HFFc6 (cell line): ENCODE results near the gene SSR1. TPM values are rescaled to one million over a fixed set of nuclear protein-coding genes. Genes with fewer than 3 reads are reported as not detected.
A peak's percentile ranks its signal among the peaks of the same experiment; 100 is the strongest.

Source experiments
- DNase-seq: peaks from one replicate; pipeline ENCODE4 v3.0.0-alpha.2; 2018
- H3K27ac Mint-ChIP-seq: 2 replicates; pipeline ENCODE4 v1.8.0; 2020; ENCODE audit warnings: mild to moderate bottlenecking, mixed read lengths
- H3K27me3 Mint-ChIP-seq: 2 replicates; pipeline ENCODE4 v1.8.0; 2021; ENCODE audit warnings: mild to moderate bottlenecking, moderate library complexity, mixed read lengths; ENCODE audit not compliant: insufficient read depth
- H3K36me3 Mint-ChIP-seq: 2 replicates; pipeline ENCODE4 v1.8.0; 2021; ENCODE audit warnings: low read depth, mixed read lengths
- H3K4me1 Mint-ChIP-seq: 2 replicates; pipeline ENCODE4 v1.8.0; 2020; ENCODE audit warnings: low read depth, mixed read lengths
- H3K4me3 Mint-ChIP-seq: 2 replicates; pipeline ENCODE4 v1.8.0; 2020; ENCODE audit warnings: mild to moderate bottlenecking, moderate library complexity, mixed read lengths
- H3K9me3 Mint-ChIP-seq: 2 replicates; pipeline ENCODE4 v1.8.0; 2020; ENCODE audit warnings: mild to moderate bottlenecking, mixed read lengths
- total RNA-seq, 6 experiments: library from RNA; stranded (reverse); fragmentation: NEBNext Ultra II Directional; extraction: Animal tissue kit (Norgen Biotek cat#: 25700); gene quantifications; 2 replicates in 1 of 6; 3 replicates in 5 of 6; pipeline ENCODE4 v1.2.3, GENCODE V29; 2021
- TF ChIP-seq, protein P1 (sequence below): fragments of 200-600 bp; sonication (generic); IDR thresholded peaks from 2 replicates; pipeline ENCODE4 v1.5.0; 2021; ENCODE audit warnings: antibody characterized with exemption, mild to moderate bottlenecking

Gene SSR1
- total RNA-seq, 6 experiments from 2014 or later, result 279 to 334 (median 307) TPM

DNA sequence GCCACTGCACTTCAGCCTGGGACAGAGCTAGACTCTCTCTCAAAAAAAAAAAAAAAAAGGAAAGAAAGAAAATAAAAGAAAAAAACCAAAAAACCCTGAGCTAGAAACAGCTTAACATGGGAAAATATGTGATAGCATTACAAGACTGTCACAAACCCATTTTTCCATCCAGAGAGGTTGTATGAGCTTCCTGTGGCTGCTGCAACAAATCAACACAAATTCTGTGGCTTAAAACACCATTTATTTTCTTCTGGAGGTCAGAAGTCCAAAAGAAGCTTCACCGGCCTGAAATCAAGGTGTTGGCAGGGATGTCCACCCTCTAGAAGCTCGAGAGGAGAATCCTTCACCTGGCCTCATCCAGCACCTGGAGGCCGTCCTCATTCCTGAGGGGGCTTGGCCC is 21.7 kb upstream of the SSR1 start:
- Mint-ChIP-seq H3K27me3 (peaks cover 12% of the 10 kb centered on the region), H3K4me1 (peaks cover 9% of the 10 kb centered on the region; the same call in 1 of the 2 replicates), H3K27ac (no peak overlapping the region), H3K9me3 (no peaks in the 10 kb centered on the region), H3K4me3 (no peak overlapping the region), H3K36me3 (no peaks in the 10 kb centered on the region)
- TF ChIP-seq, protein P1, sequence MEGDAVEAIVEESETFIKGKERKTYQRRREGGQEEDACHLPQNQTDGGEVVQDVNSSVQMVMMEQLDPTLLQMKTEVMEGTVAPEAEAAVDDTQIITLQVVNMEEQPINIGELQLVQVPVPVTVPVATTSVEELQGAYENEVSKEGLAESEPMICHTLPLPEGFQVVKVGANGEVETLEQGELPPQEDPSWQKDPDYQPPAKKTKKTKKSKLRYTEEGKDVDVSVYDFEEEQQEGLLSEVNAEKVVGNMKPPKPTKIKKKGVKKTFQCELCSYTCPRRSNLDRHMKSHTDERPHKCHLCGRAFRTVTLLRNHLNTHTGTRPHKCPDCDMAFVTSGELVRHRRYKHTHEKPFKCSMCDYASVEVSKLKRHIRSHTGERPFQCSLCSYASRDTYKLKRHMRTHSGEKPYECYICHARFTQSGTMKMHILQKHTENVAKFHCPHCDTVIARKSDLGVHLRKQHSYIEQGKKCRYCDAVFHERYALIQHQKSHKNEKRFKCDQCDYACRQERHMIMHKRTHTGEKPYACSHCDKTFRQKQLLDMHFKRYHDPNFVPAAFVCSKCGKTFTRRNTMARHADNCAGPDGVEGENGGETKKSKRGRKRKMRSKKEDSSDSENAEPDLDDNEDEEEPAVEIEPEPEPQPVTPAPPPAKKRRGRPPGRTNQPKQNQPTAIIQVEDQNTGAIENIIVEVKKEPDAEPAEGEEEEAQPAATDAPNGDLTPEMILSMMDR, result no peak
- DNase-seq, result no peak

DNA sequence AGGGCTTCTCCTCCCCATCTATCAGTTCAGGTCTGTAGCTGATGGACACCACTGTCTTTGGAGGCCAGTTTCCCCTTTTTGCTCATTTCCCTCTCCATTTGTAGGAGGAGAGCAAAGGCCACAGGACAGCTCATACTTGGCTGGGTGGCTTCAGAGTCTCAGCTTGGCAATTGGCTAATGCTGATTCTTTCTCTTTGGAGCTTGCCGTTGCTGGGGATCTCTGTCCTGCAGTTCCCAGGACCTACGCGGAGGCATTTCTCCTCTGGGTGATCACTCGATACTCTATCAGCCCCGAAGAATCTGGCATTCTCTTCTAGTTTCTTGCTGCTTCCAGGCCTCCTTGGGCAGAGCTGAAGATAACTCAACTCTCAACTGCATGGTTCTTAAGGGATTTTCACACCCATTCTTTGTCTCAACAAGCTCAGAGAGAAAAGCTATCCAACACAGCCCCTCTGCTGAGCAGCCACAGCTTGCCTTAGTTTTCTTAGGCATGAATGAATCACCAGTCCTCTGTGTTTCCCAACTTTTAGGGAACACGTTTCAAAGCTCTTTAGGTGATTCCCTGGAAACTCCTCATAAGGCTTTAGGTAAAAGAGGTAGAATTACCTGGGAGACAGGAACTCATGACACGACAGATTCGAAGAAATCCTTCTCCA is 19.2 kb upstream of the SSR1 start:
- H3K4me1 Mint-ChIP-seq, result peaks cover 9% of the 10 kb centered on the region; the same call in 1 of the 2 replicates
- peak; percentile 18 for DNase-seq
- no peak overlapping the region for H3K27ac Mint-ChIP-seq
- no peaks in the 10 kb centered on the region for H3K36me3 Mint-ChIP-seq
- TF ChIP-seq, protein P1, result no peak
- peaks cover 9% of the 10 kb centered on the region for H3K27me3 Mint-ChIP-seq
- no peaks in the 10 kb centered on the region for H3K9me3 Mint-ChIP-seq
- no peak overlapping the region for H3K4me3 Mint-ChIP-seq

- Mint-ChIP-seq H3K27ac (no peak overlapping the region), H3K9me3 (no peaks in the 10 kb centered on the region), H3K4me1 (peaks cover 13% of the 10 kb centered on the region; the same call in 1 of the 2 replicates), H3K27me3 (peaks cover 9% of the 10 kb centered on the region), H3K36me3 (no peaks in the 10 kb centered on the region), H3K4me3 (no peak overlapping the region)
- DNase-seq, result no peak
- TF ChIP-seq, protein P1, result no peak
Measured at GRCh38 chr6:7331452-7331851, 18.5 kb upstream of the SSR1 start.

GRCh38 chr6:7328243-7328642 is 15.2 kb upstream of the SSR1 start:
- Mint-ChIP-seq H3K27me3 (peaks cover 13% of the 10 kb centered on the region), H3K4me1 (peaks cover 14% of the 10 kb centered on the region; the same call in 1 of the 2 replicates), H3K36me3 (peaks cover 4% of the 10 kb centered on the region; the same call in 1 of the 2 replicates), H3K9me3 (no peaks in the 10 kb centered on the region), H3K4me3 (no peak overlapping the region), H3K27ac (no peak overlapping the region)
- no peak for DNase-seq
- TF ChIP-seq, protein P1, result no peak

- H3K27ac Mint-ChIP-seq, result no peak overlapping the region
- H3K36me3 Mint-ChIP-seq, result peaks cover 4% of the 10 kb centered on the region; the same call in 1 of the 2 replicates
- no peak for DNase-seq
- TF ChIP-seq, protein P1, result no peak
- 0 out of 2 replicates have a peak, but pooled peaks cover 5% of the 10 kb centered on the region for H3K4me1 Mint-ChIP-seq
- H3K27me3 Mint-ChIP-seq, result peaks cover 11% of the 10 kb centered on the region
- no peaks in the 10 kb centered on the region for H3K9me3 Mint-ChIP-seq
- no peak overlapping the region for H3K4me3 Mint-ChIP-seq
Measured at GRCh38 chr6:7325750-7326149, 12.8 kb upstream of the SSR1 start.
